GM19043 (cell line): ENCODE results near the gene SGSM1.

Experiments
- ATAC-seq: cut with Tn5 transposase; IDR thresholded peaks from one replicate; pipeline ENCODE4 v1.9.1; 2021; ENCODE audit warnings: low read depth; ENCODE audit not compliant: unreplicated experiment

SGSM1 gene

GRCh38 chr22:24975125-24975640 lies 169.2 kb downstream of the SGSM1 start:
- ATAC-seq: no peak

GRCh38 chr22:24975813-24976341 lies 169.9 kb downstream of the SGSM1 start:
- ATAC-seq: no peak

- ATAC-seq: no peak
Observed at GRCh38 chr22:24976442-24977218, 170.6 kb downstream of the SGSM1 start.
